ENCODE data around the gene TMEM269.
"Not testable (repeated sequence)": the region's sequence is repeated elsewhere in the genome, so short reads cannot be mapped to it uniquely, and the experiment has no call there.

TMEM269 gene

DNA sequence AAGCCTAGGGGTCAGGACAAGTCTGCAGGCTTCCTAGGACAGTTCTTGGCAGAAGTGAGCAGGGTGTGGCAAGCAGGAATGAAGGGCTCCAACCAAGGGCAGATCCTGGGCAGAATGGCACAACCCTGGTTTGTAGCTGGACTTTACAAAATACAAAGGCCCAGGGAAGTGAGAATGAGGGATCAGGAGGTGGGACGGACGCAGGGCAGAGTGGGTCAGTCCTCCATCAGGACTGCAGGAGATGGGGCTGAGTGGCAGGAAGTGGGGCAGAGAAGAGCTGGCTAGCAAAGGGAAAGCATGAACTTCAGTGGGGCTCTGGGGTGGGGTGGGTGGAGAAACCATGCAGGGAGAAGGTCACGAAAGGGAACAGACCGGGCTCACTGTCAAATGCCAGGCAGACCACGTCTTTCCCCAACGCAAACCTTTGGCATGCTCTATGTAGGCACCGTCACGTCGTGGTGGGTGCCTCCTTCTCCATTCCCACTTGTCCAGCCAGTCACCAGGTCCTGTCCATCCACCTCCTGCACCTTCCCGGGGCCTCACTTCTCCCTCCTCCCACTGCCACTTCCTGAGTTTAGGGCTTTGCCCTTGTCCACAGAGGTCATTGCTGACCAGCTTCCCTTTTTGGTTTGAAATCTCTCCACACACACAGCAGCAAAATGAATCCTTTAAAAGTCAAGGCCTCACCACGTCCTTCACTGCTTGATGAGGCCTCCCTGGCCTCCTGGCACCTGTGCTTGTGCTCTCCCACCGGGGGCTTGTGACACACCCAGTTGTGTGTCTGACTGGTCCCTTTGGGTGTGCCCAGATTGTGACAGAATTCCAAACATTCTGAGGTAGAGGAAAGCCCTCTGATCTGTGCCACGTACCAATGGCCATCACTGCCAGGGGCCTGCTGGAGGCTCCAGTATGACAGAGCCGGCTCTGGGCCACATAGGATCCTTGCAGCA, 36.1 kb upstream of the TMEM269 start:
- peaks cover 68% of the 10 kb centered on the region for H3K36me3 ChIP-seq (ENCODE audit: control insufficient read depth, insufficient read depth, low read length)
- no peaks in the 10 kb centered on the region for H3K9me3 ChIP-seq (ENCODE audit: control insufficient read depth, low read length)
- H3K4me1 ChIP-seq (ENCODE audit: control insufficient read depth, insufficient read depth, low read length, poor library complexity, severe bottlenecking) = no peaks in the 10 kb centered on the region
- WGBS, 2 experiments (ENCODE audit: insufficient coverage in 2 of 2) = 97% methylated on average over 10 to 12 of the region's 14 CpGs
- no peak overlapping the region for H3K4me3 ChIP-seq (ENCODE audit: extremely low read depth, insufficient read depth, low read length, poor library complexity, severe bottlenecking)
- no peak overlapping the region for H3K27ac ChIP-seq (ENCODE audit: low read depth, low read length, severe bottlenecking)

DNA sequence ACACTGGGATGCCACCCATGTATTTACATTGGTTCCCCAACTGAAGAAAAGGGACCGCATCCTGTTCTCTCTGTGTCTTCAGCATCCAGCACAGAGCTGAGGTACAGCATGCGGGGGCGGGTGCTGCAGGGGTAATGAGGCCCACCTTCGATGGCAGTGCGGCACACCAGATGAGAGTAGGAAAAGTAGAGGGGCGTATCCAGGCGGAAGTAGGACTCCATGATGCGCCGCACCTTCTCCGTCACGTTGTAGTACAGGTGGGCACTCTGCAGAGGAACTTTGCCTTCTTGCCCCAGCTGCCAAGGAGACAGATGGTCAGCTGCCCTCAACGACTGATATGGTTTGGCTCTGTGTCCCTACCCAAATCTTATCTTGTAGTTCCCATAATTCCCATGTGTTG, 34.8 kb upstream of the TMEM269 start:
- Histone ChIP-seq H3K4me3 (ENCODE audit: extremely low read depth, insufficient read depth, low read length, poor library complexity, severe bottlenecking) (no peak overlapping the region), H3K36me3 (ENCODE audit: control insufficient read depth, insufficient read depth, low read length) (peaks cover 81% of the 10 kb centered on the region), H3K4me1 (ENCODE audit: control insufficient read depth, insufficient read depth, low read length, poor library complexity, severe bottlenecking) (no peaks in the 10 kb centered on the region), H3K27ac (ENCODE audit: low read depth, low read length, severe bottlenecking) (no peak overlapping the region), H3K9me3 (ENCODE audit: control insufficient read depth, low read length) (no peaks in the 10 kb centered on the region)
- WGBS, 2 experiments (ENCODE audit: insufficient coverage in 2 of 2) = 98 to 100% methylated on average over 11 of the region's 12 CpGs

GRCh38 chr1:42751511-42752070, 33.2 kb upstream of the TMEM269 start:
- not testable (repeated sequence) for H3K9me3 ChIP-seq (ENCODE audit: control insufficient read depth, low read length); H3K4me3 ChIP-seq (ENCODE audit: extremely low read depth, insufficient read depth, low read length, poor library complexity, severe bottlenecking); H3K4me1 ChIP-seq (ENCODE audit: control insufficient read depth, insufficient read depth, low read length, poor library complexity, severe bottlenecking); H3K27ac ChIP-seq (ENCODE audit: low read depth, low read length, severe bottlenecking)
- H3K36me3 ChIP-seq (ENCODE audit: control insufficient read depth, insufficient read depth, low read length) = peaks cover 88% of the 10 kb centered on the region
- WGBS, 2 experiments (ENCODE audit: insufficient coverage in 2 of 2) = 93 to 99% methylated on average over 7 of the region's 8 CpGs

GRCh38 chr1:42752284-42752683, 32.5 kb upstream of the TMEM269 start:
- WGBS, 2 experiments (ENCODE audit: insufficient coverage in 2 of 2) = 84 to 96% methylated on average over 5 to 6 of the region's 6 CpGs
- no peaks in the 10 kb centered on the region for H3K4me1 ChIP-seq (ENCODE audit: control insufficient read depth, insufficient read depth, low read length, poor library complexity, severe bottlenecking)
- H3K4me3 ChIP-seq (ENCODE audit: extremely low read depth, insufficient read depth, low read length, poor library complexity, severe bottlenecking) = no peak overlapping the region
- peaks cover 88% of the 10 kb centered on the region for H3K36me3 ChIP-seq (ENCODE audit: control insufficient read depth, insufficient read depth, low read length)
- H3K9me3 ChIP-seq (ENCODE audit: control insufficient read depth, low read length) = no peaks in the 10 kb centered on the region
- no peak overlapping the region for H3K27ac ChIP-seq (ENCODE audit: low read depth, low read length, severe bottlenecking)

DNA sequence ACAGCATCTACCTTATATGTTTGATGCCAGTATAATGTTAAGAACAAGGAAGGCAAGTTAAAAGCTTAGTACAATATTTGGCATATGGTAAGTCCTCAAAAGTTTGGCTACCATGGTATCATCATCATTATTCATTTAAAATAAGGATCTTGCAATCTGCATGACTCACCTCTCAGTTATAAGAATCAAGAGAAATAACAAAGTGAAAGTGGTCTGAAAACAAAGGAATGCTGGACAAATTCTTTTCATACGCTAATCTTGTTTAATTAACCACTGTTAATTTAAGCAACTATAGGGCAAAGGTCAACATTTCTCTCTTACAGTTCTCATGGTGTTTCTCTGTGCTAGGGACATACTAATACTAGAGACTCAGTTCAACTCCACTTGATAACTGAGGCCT, 31.7 kb upstream of the TMEM269 start:
- Histone ChIP-seq H3K9me3 (ENCODE audit: control insufficient read depth, low read length) (no peaks in the 10 kb centered on the region), H3K36me3 (ENCODE audit: control insufficient read depth, insufficient read depth, low read length) (peaks cover 90% of the 10 kb centered on the region), H3K4me3 (ENCODE audit: extremely low read depth, insufficient read depth, low read length, poor library complexity, severe bottlenecking) (no peak overlapping the region), H3K27ac (ENCODE audit: low read depth, low read length, severe bottlenecking) (no peak overlapping the region), H3K4me1 (ENCODE audit: control insufficient read depth, insufficient read depth, low read length, poor library complexity, severe bottlenecking) (no peaks in the 10 kb centered on the region)
- 100% methylated on average over 1 of the region's 1 CpG; no CpG with 5 or more reads in 1 of the 2 experiments for WGBS, 2 experiments (ENCODE audit: insufficient coverage in 2 of 2)

GRCh38 chr1:42756956-42757891, 27.6 kb upstream of the TMEM269 start:
- 90 to 91% methylated on average over 12 to 15 of the region's 17 CpGs for WGBS, 2 experiments (ENCODE audit: insufficient coverage in 2 of 2)
- Histone ChIP-seq H3K9me3 (ENCODE audit: control insufficient read depth, low read length) (no peaks in the 10 kb centered on the region), H3K36me3 (ENCODE audit: control insufficient read depth, insufficient read depth, low read length) (peaks cover 98% of the 10 kb centered on the region), H3K4me1 (ENCODE audit: control insufficient read depth, insufficient read depth, low read length, poor library complexity, severe bottlenecking) (peaks cover under 1% of the 10 kb centered on the region), H3K27ac (ENCODE audit: low read depth, low read length, severe bottlenecking) (no peak overlapping the region), H3K4me3 (ENCODE audit: extremely low read depth, insufficient read depth, low read length, poor library complexity, severe bottlenecking) (no peak overlapping the region)

DNA sequence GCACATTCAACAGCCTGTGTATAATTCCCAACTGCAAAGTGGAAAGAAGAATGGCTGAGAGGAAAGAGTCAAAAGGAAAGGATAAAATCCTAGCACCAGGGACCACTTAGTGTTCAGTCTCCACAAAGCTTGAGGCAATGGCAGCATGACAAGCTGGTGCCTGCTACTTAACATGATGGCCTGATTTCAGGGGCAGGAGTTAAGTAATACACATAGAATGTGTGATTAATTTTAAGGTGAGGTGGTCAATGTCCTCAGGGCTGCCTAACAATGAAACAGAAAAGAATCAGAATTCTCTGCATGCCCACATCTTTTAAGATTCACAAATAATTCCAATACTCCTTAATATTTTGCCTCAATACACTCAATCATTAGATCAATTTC, 26.9 kb upstream of the TMEM269 start:
- H3K4me3 ChIP-seq (ENCODE audit: extremely low read depth, insufficient read depth, low read length, poor library complexity, severe bottlenecking) = no peak overlapping the region

GRCh38 chr1:42758641-42759040, 26.1 kb upstream of the TMEM269 start:
- peaks cover 98% of the 10 kb centered on the region for H3K36me3 ChIP-seq (ENCODE audit: control insufficient read depth, insufficient read depth, low read length)
- no peak overlapping the region for H3K27ac ChIP-seq (ENCODE audit: low read depth, low read length, severe bottlenecking)
- 95 to 100% methylated on average over 3 of the region's 3 CpGs for WGBS, 2 experiments (ENCODE audit: insufficient coverage in 2 of 2)
- H3K4me1 ChIP-seq (ENCODE audit: control insufficient read depth, insufficient read depth, low read length, poor library complexity, severe bottlenecking) = peaks cover 5% of the 10 kb centered on the region
- H3K4me3 ChIP-seq (ENCODE audit: extremely low read depth, insufficient read depth, low read length, poor library complexity, severe bottlenecking) = no peak overlapping the region
- no peaks in the 10 kb centered on the region for H3K9me3 ChIP-seq (ENCODE audit: control insufficient read depth, low read length)

More for the DNA sequence above, 26.9 kb upstream of the TMEM269 start:
- Histone ChIP-seq H3K9me3 (ENCODE audit: control insufficient read depth, low read length) (no peaks in the 10 kb centered on the region), H3K36me3 (ENCODE audit: control insufficient read depth, insufficient read depth, low read length) (peaks cover 98% of the 10 kb centered on the region), H3K4me1 (ENCODE audit: control insufficient read depth, insufficient read depth, low read length, poor library complexity, severe bottlenecking) (peaks cover 5% of the 10 kb centered on the region), H3K27ac (ENCODE audit: low read depth, low read length, severe bottlenecking) (no peak overlapping the region)

GRCh38 chr1:42759114-42759513, 25.7 kb upstream of the TMEM269 start:
- WGBS, 2 experiments (ENCODE audit: insufficient coverage in 2 of 2) = 78 to 92% methylated on average over 5 to 9 of the region's 9 CpGs
- Histone ChIP-seq H3K9me3 (ENCODE audit: control insufficient read depth, low read length) (no peaks in the 10 kb centered on the region), H3K4me3 (ENCODE audit: extremely low read depth, insufficient read depth, low read length, poor library complexity, severe bottlenecking) (no peak overlapping the region), H3K4me1 (ENCODE audit: control insufficient read depth, insufficient read depth, low read length, poor library complexity, severe bottlenecking) (peaks cover 5% of the 10 kb centered on the region), H3K36me3 (ENCODE audit: control insufficient read depth, insufficient read depth, low read length) (peaks cover 96% of the 10 kb centered on the region), H3K27ac (ENCODE audit: low read depth, low read length, severe bottlenecking) (no peak overlapping the region)

DNA sequence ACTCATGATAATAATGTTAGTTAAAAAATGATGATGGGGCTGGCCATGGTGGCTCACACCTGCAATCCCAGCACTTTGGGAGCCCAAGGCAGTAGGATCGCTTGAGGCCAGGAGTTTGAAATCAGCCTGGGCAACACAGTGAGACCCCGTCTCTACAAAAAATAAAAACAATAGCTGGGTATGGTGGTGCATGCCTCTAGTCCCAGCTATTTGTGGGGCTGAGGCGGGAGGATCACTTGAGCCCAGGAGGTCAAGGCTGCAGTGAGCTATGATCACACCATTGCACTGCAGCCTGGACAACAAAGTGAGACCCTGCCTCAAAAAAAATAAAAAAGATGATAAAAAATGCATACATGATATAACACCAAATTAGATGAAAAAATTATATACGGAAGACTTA, 23.2 kb upstream of the TMEM269 start:
- Histone ChIP-seq H3K9me3 (ENCODE audit: control insufficient read depth, low read length) (no peaks in the 10 kb centered on the region), H3K4me1 (ENCODE audit: control insufficient read depth, insufficient read depth, low read length, poor library complexity, severe bottlenecking) (peaks cover 8% of the 10 kb centered on the region), H3K4me3 (ENCODE audit: extremely low read depth, insufficient read depth, low read length, poor library complexity, severe bottlenecking) (no peak overlapping the region), H3K27ac (ENCODE audit: low read depth, low read length, severe bottlenecking) (no peak overlapping the region), H3K36me3 (ENCODE audit: control insufficient read depth, insufficient read depth, low read length) (peaks cover 72% of the 10 kb centered on the region)
- WGBS, 2 experiments (ENCODE audit: insufficient coverage in 2 of 2) = 90 to 100% methylated on average over 2 of the region's 4 CpGs

Measured in mesodermal cell (in vitro differentiated cells).